ENCODE results near the gene PDE4D. TPM values are rescaled to one million over a fixed set of nuclear protein-coding genes. Genes with fewer than 3 reads are reported as not detected.

Gene PDE4D
- total RNA-seq, 1 experiment from 2014 or later, result 2.1 TPM

- no peaks in the 10 kb centered on the region for H3K9me3 ChIP-seq (ENCODE audit: control insufficient read depth, low read depth, low read length)
- H3T11ph ChIP-seq (ENCODE audit: low read length), result no peak overlapping the region
- H3K4me1 Mint-ChIP-seq, result peaks cover 10 to 15% of the 10 kb centered on the region in 2 experiments
- no peak overlapping the region for H4K91ac ChIP-seq (ENCODE audit: insufficient read length, low read depth, low read length)
- no peak for TF ChIP-seq CTCF (conservative IDR thresholded peaks at IDR 0.05)
- no peaks in the 10 kb centered on the region for H3K27me3 ChIP-seq (ENCODE audit: insufficient read depth, low read length)
- 0 out of 7 replicates have a peak, but pooled peaks cover 0 to 3% (median 0%) of the 10 kb centered on the region in 3 experiments for H3K36me3 Mint-ChIP-seq (ENCODE audit: insufficient read depth in 1 of 3, low read depth in 3 of 3)
- no CpG with 5 or more reads among the region's 1 CpG for WGBS (ENCODE audit: extremely low coverage, insufficient read length, low lambda C conversion rate)
- H4K8ac ChIP-seq (replicated peaks; ENCODE audit: insufficient read length, low read depth, low read length), result no peak overlapping the region
- H2BK5ac ChIP-seq (ENCODE audit: insufficient read length, low read length), result no peak overlapping the region
- no peak overlapping the region for H3K27ac ChIP-seq (ENCODE audit: insufficient read length, low read depth, low read length)
- H3K9me3 Mint-ChIP-seq, result 0 out of 5 replicates have a peak, but pooled peaks cover 0 to 2% of the 10 kb centered on the region in 2 experiments
- H3K4me1 ChIP-seq (ENCODE audit: insufficient read depth, low read length), result no peaks in the 10 kb centered on the region
- no peaks in the 10 kb centered on the region for H3K79me2 ChIP-seq (ENCODE audit: insufficient read depth, low read length)
- H2BK20ac ChIP-seq (ENCODE audit: low read depth, low read length, poor library complexity, severe bottlenecking), result no peak overlapping the region
- H3K23me2 ChIP-seq (ENCODE audit: insufficient read length, low read depth, low read length, poor library complexity, severe bottlenecking), result no peaks in the 10 kb centered on the region
- H3K27ac Mint-ChIP-seq, result no peak overlapping the region
- H2AFZ ChIP-seq (ENCODE audit: low read length), result no peak overlapping the region
- no peak for DNase-seq
- H3K56ac ChIP-seq (ENCODE audit: insufficient read length, low read depth, low read length), result no peak overlapping the region
- H2BK15ac ChIP-seq (ENCODE audit: low read depth, low read length), result no peak overlapping the region
- no peak overlapping the region for H3K4me3 Mint-ChIP-seq
- no peaks in the 10 kb centered on the region for H3K27me3 Mint-ChIP-seq (ENCODE audit: low read depth)
- H3K9ac ChIP-seq (ENCODE audit: extremely low read depth, insufficient read length, low read length), result no peak overlapping the region
- H4K20me1 ChIP-seq (ENCODE audit: control insufficient read depth, insufficient read depth, insufficient read length), result no peaks in the 10 kb centered on the region
- H3K14ac ChIP-seq (ENCODE audit: insufficient read depth, low read length), result no peak overlapping the region
- H3K23ac ChIP-seq (ENCODE audit: insufficient read length, low read depth, low read length), result no peak overlapping the region
- no peak overlapping the region for H2AK5ac ChIP-seq (ENCODE audit: insufficient read length, low read length)
- no peak overlapping the region for H3K4ac ChIP-seq (ENCODE audit: low read depth, low read length)
- no peak overlapping the region for H2BK120ac ChIP-seq (ENCODE audit: low read depth, low read length, poor library complexity, severe bottlenecking)
- H3K18ac ChIP-seq (ENCODE audit: insufficient read length, low read depth, low read length), result no peak overlapping the region
- no peak overlapping the region for H4K5ac ChIP-seq (ENCODE audit: insufficient read length, low read depth, low read length)
- no peaks in the 10 kb centered on the region for H3K79me1 ChIP-seq (ENCODE audit: insufficient read depth, low read depth, low read length, poor library complexity, severe bottlenecking)
- H2BK12ac ChIP-seq (ENCODE audit: insufficient read length, low read depth, low read length), result no peak overlapping the region
- H3K4me2 ChIP-seq (ENCODE audit: insufficient read depth, insufficient read length, low read length), result no peak overlapping the region
These were observed 360.4 kb downstream of the PDE4D start for GRCh38 chr5:59532979-59533729.
